Stimulated activated CD4-positive, alpha-beta T cell treated with anti-CD3 and anti-CD28 coated beads, TNF-alpha, amount 100 ng/mL, for 48 hours (primary cell): ENCODE measurements around the gene HOXB3.

ENCODE experiments used
- DNase-seq, 3 donors: peaks; one replicate each; pipeline ENCODE4 v3.0.0-alpha.2; 2020; ENCODE audit warnings: low read depth in 3 of 3

Gene HOXB3

GRCh38 chr17:48556576-48557401 lies 33.3 kb downstream of the HOXB3 start:
- no peak for DNase-seq

GRCh38 chr17:48556229-48556575 lies 33.8 kb downstream of the HOXB3 start:
- no peak for DNase-seq

DNA sequence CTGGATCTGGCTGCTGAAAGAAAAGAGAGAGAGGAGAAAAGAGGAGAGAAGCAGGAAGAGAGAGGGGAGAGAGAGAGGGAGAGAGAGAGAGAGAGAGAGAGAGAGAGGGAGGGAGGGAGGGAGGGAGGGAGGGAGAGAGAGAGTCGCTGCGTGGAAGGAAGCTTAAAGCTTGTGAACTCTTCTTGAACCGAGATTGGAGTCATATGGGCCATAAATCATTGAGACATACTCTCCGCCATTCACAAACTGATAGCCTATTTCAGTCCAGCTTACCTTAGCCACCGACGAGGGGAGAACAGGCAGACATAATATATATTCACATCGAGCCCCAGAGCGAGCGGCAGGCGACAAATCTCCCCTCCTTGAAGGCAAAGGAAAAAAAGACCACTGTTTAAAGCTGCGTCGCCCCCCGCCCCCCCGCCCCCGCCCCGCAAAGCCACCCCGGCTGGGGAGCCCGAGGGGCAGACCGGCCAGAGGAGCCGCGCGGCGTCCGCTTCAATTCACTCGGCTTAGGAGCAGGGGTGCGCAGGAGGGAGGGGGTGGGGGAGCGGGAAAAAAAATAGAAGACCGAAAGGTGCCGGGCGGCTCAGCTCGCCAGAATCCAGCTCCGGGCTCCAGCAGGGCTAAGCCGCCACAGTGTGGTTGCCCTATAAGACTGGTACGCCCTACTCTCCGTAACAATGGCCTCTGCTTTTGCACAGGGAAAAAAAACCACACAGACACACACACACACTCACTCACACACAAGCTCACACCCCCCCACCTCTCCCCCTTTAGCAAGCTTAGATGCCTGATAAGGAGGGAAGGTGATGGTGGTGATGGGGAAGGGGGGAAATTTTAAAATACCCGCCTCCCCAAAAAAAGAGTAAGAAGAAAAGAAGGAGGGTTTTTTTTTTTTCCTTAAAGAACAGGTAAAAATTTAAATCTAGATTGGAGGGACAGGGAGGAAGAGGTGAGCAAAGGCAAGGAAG lies 34.5 kb downstream of the HOXB3 start:
- no peak for DNase-seq

DNA sequence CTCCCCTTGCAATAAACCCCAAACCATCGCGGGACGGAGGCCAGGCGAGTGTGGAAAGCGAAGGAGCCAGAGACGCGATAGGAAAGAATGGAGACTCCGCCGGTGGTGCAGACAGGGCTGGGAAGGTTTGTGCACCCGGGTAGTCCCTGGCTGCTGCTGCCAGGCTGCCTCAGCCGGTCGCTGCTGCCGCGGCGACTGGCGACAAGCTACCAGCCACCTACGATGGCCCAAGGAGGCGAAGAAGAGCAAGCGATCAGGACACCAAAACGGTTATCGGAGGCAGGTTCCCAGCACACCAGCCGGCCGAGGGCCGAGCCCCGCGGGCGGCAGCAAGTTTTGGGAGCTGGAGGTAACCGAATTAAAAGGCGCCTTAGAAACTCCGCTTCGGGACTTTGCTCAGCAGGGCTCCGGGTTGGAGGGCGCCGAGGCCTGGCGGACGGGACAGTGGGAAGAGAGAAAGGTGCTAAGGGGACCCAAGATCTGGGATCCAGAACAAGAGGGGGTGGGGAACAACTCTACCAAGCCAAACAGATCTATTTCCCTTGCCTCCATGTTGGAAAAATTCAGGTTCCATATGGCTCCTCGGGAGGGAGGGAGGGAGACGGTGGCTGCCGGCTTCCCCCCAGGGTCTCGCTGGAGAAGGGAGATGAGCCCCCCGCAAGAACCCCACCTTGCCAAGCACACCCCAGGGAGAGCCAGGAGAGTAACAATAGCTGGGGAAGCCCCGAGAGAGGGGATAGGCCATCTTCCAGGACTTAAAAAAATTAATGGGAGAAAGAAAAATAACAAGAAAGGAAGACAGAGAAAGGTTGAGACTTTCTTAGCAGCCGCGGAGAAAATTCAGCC lies 35.4 kb downstream of the HOXB3 start:
- DNase-seq, result no peak

GRCh38 chr17:48553826-48554225 lies 36.2 kb downstream of the HOXB3 start:
- no peak for DNase-seq

DNA sequence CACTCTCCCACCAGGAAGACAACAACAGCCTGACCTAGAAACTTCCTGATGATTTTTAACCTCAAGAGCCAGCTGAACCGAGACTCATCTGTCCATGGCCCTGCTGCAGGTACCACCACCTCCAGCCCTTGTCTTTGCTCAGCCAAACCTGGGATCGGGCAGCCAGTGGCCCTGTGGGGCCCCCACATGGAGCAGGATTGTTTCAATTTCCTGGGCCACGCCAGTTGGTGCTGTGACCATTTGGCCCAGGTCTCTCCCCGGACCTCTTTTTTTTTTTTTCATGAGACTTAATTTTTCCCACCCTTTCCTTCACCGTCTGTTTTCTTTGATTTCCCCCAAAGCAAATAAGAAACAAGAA lies 36.9 kb downstream of the HOXB3 start:
- DNase-seq, result no peak

- no peak for DNase-seq
Observed at GRCh38 chr17:48552466-48553189, 37.4 kb downstream of the HOXB3 start.

DNA sequence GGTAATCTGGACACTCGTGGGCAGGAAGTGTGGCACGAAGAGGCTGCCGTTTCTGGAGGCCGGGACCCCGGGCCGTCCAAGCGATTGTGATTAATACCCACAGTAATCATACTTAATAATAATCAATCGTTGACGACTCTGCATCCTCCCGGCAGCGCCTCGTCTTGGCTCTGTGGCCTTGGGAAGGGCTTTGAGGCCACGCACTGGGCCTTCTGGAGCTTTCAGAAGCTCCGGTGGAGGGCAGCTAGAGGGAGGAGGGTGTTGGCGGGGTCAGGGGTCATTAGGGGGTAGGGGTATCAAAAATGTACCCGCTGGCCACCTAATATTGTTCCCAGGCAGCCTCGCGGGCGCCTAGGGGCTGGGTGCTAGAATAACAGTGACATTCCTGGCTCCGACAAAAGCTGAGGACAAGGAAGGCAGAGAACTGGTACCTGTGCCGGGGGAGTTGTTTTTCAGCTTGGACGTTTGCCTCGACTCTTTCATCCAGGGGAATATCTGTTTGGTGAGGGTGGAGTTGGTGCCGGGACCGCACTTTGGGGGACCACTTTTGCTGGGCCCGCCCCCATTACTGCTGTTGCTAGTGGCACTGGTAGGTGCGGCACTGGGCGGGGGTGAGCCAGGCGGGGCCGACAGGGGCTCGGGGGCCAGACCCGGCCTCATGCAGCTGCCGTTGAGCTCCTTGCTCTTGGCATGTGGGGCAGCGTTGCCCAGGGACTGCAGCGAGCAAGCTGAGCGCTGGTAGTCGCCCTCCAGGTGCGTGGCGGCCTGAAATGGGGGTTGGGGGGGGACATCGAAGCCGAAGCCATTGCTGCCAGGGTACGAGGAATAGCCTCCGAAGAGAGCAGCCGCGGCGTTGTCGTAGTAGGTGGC lies 38.2 kb downstream of the HOXB3 start:
- no peak for DNase-seq

- no peak for DNase-seq
Observed at GRCh38 chr17:48551214-48551555, 38.9 kb downstream of the HOXB3 start.

DNA sequence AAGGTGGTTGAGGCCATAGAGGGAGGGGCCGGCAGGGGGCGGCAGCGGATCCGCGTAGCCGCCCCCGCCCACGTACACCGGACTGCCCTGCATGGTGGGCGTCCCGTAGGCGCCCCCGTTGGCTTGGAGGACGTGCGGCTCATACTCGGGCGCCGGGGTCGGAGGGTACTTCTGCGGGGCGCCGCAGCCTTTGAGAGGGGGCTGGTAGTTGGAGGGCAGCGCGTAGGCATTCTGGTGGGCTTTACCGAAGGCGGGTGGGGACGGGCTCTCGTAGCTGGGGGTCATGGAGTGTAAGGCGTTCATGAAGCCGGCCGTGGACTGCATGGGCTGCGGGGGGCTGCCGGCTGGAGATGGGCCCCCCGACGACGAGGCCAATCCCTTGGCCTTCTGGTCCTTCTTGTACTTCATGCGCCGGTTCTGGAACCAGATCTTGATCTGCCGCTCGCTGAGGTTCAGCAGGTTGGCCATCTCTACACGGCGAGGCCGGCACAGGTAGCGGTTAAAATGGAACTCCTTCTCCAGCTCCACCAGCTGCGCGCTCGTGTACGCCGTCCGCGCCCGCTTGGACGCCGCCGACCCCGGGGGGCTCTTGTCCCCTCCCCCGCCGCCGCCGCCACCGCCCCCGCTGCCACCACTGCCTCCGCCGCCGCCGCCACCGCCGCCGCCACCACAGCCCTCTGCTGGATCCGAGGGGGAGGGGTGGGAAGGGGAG lies 39.4 kb downstream of the HOXB3 start:
- no peak for DNase-seq

DNA sequence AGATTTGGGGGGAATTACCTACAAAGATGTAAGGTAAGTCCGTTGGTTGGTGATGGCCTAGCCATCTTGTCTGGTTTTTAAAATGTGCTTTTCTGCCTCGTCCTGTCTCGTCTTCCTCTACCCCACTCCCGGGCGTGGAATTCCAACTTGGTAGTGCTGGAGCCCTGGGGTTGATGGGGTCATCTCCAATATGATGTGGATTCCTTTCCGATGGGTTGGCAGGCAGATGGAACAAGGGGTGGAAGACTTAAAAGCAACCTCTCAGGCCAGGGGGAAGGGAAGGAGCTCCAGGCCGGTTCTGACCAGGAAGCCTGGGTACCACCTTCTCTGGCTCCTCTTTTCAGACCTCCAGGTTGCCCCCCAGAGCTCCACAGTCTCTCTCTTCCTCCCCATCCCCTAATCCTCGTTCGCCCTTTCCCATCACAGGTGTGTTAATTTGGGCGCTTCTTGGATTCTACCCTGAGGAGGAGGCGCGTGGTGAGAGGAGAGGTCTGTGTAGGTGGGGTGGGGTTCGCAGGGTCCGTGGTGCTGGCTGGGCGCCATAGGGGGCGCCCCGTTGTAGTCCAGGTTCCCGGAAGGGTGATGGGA lies 40.0 kb downstream of the HOXB3 start:
- DNase-seq, result no peak

GRCh38 chr17:48549281-48549630 lies 40.8 kb downstream of the HOXB3 start:
- DNase-seq, result no peak

GRCh38 chr17:48548523-48549280 lies 41.3 kb downstream of the HOXB3 start:
- no peak for DNase-seq

DNA sequence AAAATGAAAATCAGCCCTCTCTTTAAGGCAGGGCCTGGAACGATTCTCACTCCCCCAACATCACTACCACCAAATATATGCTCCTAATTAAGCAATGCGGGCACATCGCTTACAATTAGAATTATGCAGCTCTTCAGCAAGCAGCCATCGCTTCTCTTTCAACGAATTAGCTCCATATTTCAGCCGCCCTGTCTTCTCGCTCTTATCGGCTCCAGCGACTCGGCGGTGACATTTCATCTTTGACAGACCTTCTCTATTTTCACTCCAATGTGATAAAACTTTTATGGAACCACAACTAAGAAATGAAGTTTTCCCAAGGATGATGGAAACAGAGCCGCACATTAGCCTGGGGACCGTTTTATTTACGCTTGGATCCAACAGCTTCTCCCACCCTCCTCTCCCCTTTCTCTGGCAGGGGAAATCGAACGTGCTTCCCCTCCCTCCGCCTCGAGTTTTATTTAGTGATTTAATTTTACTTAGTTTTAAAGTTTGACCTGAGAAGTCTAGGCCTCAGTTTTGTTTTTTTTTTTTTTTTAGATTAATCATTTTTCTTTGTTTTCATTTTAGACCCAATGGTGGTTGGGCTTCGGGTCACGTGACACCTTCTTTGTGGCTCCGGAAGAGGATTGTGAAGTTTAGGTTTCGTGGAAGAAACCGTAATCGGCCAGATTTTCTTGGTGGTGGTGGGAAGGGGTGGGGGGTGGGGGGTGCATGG lies 42.1 kb downstream of the HOXB3 start:
- DNase-seq, result no peak

DNA sequence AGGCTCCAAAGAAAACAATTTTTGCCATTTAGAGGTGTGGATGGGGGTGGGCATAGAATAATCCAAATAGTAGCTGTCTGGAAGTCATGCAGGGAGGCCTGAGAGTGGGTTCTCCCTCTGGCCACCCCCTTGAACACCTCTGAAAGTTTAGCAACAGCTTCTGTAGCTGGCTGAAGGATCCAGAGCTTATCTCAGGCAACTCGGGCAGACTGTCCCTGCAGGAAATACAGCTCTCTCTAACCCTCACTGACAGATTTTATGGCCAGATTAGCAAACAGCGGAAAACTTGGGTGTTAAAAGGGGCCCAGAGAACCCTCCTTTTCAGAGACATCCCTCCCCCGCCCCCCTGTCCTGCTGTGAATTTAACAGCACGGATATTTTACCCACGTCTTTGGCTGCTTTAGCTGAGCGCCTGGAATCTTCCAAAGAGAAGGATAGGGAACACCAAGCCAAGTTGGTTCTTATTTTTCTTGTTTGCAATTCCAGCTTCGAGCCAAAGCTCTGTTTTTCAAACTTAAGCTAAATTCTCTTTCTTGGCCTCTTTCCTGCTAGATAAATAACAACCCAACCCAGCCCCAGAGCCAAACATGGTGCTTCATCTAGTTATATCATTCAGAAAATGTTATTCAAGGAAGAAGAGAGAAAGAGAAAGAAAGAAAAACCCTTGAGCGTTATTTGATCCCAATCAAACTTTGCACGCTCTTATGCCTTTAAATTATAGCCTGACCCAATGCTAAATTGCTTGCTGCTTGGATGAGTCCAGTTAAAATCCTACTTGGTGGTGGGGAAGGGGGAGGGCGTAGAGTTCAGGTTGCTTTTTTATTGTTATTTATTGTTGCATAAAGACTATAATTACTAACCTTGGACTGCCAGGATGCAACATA lies 42.9 kb downstream of the HOXB3 start:
- no peak for DNase-seq

- DNase-seq, result no peak
Observed at GRCh38 chr17:48546137-48546923, 43.7 kb downstream of the HOXB3 start.
